HG02678 (cell line): ENCODE measurements around the gene CYBRD1.

Experiments used
- ATAC-seq: cut with Tn5 transposase; IDR thresholded peaks from one replicate; pipeline ENCODE4 v1.9.1; 2021; ENCODE audit warnings: mild to moderate bottlenecking, moderate library complexity; ENCODE audit not compliant: unreplicated experiment

The CYBRD1 gene

DNA sequence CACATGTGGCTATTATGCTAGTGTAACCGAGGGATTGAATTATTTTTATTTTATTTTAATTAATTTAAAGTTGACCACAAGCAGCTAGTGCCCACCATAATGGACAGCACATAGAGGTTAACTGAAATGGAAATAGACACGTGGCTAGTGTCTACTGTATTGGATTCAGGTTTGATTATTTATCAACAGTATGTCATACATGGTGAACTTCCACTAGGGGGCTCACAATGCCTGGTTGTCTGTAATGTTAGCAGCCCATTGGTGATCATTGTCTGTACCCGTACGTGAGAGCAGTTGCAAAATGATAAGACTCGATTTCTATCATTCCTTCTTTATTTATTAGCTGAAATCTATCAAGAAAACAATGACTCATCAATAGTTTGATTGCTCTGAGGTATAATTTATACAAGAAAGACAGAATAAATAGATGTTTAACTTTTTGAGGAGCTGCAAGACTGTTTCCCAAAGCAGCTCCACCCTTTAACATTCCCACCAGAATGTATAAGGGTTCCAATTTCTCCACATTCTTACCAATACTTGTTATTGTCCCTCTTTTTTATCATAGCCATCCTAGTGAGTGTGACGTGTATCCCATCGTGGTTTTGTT lies 76.5 kb downstream of the CYBRD1 start:
- peak; percentile 94 for ATAC-seq

DNA sequence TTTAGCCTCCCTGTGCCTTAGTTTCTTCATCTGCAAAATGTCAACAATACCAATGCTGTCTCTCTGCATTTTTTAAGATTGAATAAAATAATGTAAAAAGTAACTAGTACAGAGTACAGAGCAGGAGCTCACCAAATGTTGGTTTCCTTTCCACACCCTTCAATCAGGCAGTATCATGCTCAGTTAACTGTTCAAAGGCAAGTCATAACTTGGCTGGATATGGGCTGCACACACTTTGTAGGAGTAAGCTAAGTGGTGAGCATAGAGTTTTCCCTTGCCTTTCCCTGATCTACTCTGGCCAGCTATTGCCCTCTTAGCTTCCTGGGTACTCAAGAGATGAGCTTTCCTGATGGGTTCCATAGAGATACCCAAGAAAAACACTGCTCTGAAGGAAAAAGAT lies 77.9 kb downstream of the CYBRD1 start:
- no peak for ATAC-seq

GRCh38 chr2:171602352-171602751 lies 80.1 kb downstream of the CYBRD1 start:
- ATAC-seq: no peak
